ENCODE measurements around the gene TRUB2. TPM values are rescaled to one million over a fixed set of nuclear protein-coding genes. Genes with fewer than 3 reads are reported as not detected.

Gene TRUB2
- total RNA-seq, 4 donors from 2014 or later, result 7.1 to 18.1 (median 14.3) TPM

DNA sequence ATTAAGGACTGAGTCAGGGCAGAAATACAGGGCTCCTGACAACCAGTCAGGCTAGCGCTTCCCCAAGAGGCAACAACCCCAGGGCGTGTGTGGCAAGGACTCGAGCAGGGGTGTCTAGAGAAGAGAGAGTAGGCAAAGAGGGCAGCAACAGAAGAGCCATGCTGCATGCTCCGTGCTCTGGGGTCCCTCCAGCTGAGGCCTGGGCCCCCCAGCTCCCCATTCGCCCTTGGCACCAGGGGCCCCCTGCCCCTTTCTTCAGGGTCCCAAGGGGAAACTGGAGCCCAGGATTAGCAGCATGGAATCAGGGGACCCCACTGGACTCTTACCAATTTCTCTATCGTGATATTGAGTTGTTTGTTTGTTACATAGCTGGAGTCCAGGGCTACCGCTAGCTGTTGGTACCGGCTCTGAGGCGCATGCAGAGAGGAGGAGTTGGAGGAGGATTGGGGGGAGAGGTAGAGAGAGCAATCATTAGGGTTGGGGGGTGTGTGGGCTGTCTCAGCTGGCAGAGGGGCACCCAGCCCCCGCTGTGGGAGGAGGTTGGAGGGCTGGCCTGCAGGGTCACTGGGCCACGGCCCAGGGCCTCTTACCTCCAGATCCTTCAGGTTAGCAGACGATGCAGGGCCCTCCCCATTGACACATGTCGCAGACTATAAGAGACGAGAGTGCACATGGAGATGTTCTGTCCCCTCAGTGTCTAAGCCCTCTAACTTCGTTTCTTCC lies 55.2 kb downstream of the TRUB2 start:
- DNase-seq (no peak), ATAC-seq (no peak)
- Histone ChIP-seq H3K4me1 (no peaks in the 10 kb centered on the region), H3K27ac (no peak overlapping the region), H3K4me3 (no peak overlapping the region), H3K9me3 (no peaks in the 10 kb centered on the region), H3K36me3 (peaks cover 0 to 67% of the 10 kb centered on the region in 2 donors), H3K27me3 (no peaks in the 10 kb centered on the region)
- TF ChIP-seq POLR2A (IDR thresholded peaks at IDR 0.05), result no peak
- TF ChIP-seq, protein P1, sequence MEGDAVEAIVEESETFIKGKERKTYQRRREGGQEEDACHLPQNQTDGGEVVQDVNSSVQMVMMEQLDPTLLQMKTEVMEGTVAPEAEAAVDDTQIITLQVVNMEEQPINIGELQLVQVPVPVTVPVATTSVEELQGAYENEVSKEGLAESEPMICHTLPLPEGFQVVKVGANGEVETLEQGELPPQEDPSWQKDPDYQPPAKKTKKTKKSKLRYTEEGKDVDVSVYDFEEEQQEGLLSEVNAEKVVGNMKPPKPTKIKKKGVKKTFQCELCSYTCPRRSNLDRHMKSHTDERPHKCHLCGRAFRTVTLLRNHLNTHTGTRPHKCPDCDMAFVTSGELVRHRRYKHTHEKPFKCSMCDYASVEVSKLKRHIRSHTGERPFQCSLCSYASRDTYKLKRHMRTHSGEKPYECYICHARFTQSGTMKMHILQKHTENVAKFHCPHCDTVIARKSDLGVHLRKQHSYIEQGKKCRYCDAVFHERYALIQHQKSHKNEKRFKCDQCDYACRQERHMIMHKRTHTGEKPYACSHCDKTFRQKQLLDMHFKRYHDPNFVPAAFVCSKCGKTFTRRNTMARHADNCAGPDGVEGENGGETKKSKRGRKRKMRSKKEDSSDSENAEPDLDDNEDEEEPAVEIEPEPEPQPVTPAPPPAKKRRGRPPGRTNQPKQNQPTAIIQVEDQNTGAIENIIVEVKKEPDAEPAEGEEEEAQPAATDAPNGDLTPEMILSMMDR (IDR thresholded peaks at IDR 0.05 in 4 of 5, conservative IDR thresholded peaks at IDR 0.05 in 1 of 5), result no peak
- intact Hi-C loops (cut with DNase I; ENCODE audit: low total_unique reads), result no loop called here
- in situ Hi-C loops (cut with MboI; ENCODE audit: low sequenced_read_pairs in 4 of 4), result no loop called here

GRCh38 chr9:128265348-128265847 lies 56.8 kb downstream of the TRUB2 start:
- Histone ChIP-seq H3K36me3 (peaks cover 0 to 72% of the 10 kb centered on the region in 2 donors), H3K4me1 (no peaks in the 10 kb centered on the region), H3K27me3 (no peaks in the 10 kb centered on the region), H3K4me3 (no peak overlapping the region), H3K9me3 (no peaks in the 10 kb centered on the region), H3K27ac (no peak overlapping the region)
- DNase-seq (no peak), ATAC-seq (no peak)
- intact Hi-C loops (cut with DNase I; ENCODE audit: low total_unique reads) (no loop called here), in situ Hi-C loops (cut with MboI; ENCODE audit: low sequenced_read_pairs in 4 of 4) (no loop called here)
- TF ChIP-seq, protein P1 (IDR thresholded peaks at IDR 0.05 in 4 of 5, conservative IDR thresholded peaks at IDR 0.05 in 1 of 5), result no peak
- TF ChIP-seq POLR2A (IDR thresholded peaks at IDR 0.05), result no peak

DNA sequence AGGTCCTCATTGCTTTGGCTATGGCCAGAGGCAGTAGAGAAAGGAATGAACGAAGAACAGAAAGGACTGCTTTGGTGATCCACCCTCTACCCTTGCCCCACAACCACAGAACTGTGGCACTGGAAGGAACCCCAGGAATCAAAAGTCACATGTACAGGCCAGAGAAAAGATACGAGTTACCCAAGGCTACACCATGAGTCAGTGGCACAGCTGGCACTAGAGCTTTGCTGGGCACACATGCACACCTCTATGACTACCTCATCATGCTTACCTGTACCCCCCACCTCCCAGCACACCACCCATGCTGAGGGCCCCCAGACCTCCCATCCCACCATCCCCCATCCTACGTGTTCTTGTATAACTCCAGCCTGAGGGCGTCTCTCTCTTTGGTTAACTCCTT lies 59.6 kb downstream of the TRUB2 start:
- Histone ChIP-seq H3K9me3 (no peaks in the 10 kb centered on the region), H3K4me1 (no peaks in the 10 kb centered on the region), H3K36me3 (peaks cover 0 to 86% of the 10 kb centered on the region in 2 donors), H3K4me3 (no peak overlapping the region), H3K27ac (no peak overlapping the region), H3K27me3 (no peaks in the 10 kb centered on the region)
- in situ Hi-C loops (cut with MboI; ENCODE audit: low sequenced_read_pairs in 4 of 4) (no loop called here), intact Hi-C loops (cut with DNase I; ENCODE audit: low total_unique reads) (no loop called here)
- no peak for TF ChIP-seq POLR2A (IDR thresholded peaks at IDR 0.05)
- TF ChIP-seq, protein P1 (IDR thresholded peaks at IDR 0.05 in 4 of 5, conservative IDR thresholded peaks at IDR 0.05 in 1 of 5), result no peak
- DNase-seq (no peak), ATAC-seq (no peak)

GRCh38 chr9:128260340-128260739 lies 61.9 kb downstream of the TRUB2 start:
- Histone ChIP-seq H3K36me3 (peaks cover 0 to 76% of the 10 kb centered on the region in 2 donors), H3K4me3 (no peak overlapping the region), H3K27me3 (no peaks in the 10 kb centered on the region), H3K9me3 (no peaks in the 10 kb centered on the region), H3K27ac (no peak overlapping the region), H3K4me1 (no peaks in the 10 kb centered on the region)
- intact Hi-C loops (cut with DNase I; ENCODE audit: low total_unique reads) (no loop called here), in situ Hi-C loops (cut with MboI; ENCODE audit: low sequenced_read_pairs in 4 of 4) (no loop called here)
- ATAC-seq (no peak), DNase-seq (no peak)
- TF ChIP-seq POLR2A (IDR thresholded peaks at IDR 0.05), result no peak
- TF ChIP-seq, protein P1 (IDR thresholded peaks at IDR 0.05 in 4 of 5, conservative IDR thresholded peaks at IDR 0.05 in 1 of 5), result no peak

Data from gastrocnemius medialis (tissue), 4 donors.